SK-N-SH (cell line): ENCODE measurements around the gene MAN1A2. TPM values are rescaled to one million over a fixed set of nuclear protein-coding genes. Genes with fewer than 3 reads are reported as not detected.

Source experiments
- CTCF ChIA-PET: fragments of 300-600, 350-600 bp; formaldehyde crosslinking; extraction: SDS; loops from one replicate; lab custom pipeline; 2021; lab: Yijun Ruan, JAX
- POLR2A ChIA-PET: fragments of 350-600 bp; sonication (Branson Sonifier 250); formaldehyde crosslinking; extraction: SDS; loops from one replicate; lab custom pipeline; 2020; ENCODE audit warnings: antibody characterized with exemption, inconsistent platforms; lab: Yijun Ruan, JAX
- DNase-seq: peaks from one replicate; pipeline ENCODE4 v3.0.0; 2012
- H2AFZ ChIP-seq: fragments of 200-600 bp; sonication (generic); 2 replicates; pipeline ENCODE4 v1.8.1; 2016; ENCODE audit warnings: antibody characterized with exemption, mild to moderate bottlenecking, low read depth
- H3F3A ChIP-seq: fragments of 200-600 bp; sonication (generic); replicated peaks from 2 replicates; pipeline ENCODE3; 2016; ENCODE audit warnings: antibody characterized with exemption, mild to moderate bottlenecking; ENCODE audit not compliant: insufficient read depth
- H3K27ac ChIP-seq, 2 experiments: fragments of 200-500 bp in 1 of 2; fragments of 200-600 bp in 1 of 2; sonication (Bioruptor generic) in 1 of 2; sonication (generic), shearing (Covaris generic) in 1 of 2; 2 replicates each; pipeline versions ENCODE4 v1.5.1 to v1.6.1; 2014 to 2016; ENCODE audit warnings: low read depth in 2 of 2, inconsistent platforms in 1 of 2, low read length in 1 of 2, mild to moderate bottlenecking in 1 of 2, mixed read lengths in 1 of 2
- H3K27me3 ChIP-seq: fragments of 200-600 bp; sonication (generic), shearing (Covaris generic); 2 replicates; pipeline ENCODE4 v1.6.1; 2016; ENCODE audit warnings: mixed run types; ENCODE audit not compliant: insufficient read depth
- H3K36me3 ChIP-seq, 2 experiments: fragments of 200-500 bp in 1 of 2; fragments of 200-600 bp in 1 of 2; sonication (Bioruptor generic) in 1 of 2; sonication (generic) in 1 of 2; replicated peaks in 1 of 2; 2 replicates each; pipeline versions ENCODE3 to v1.5.1; 2014 to 2016; ENCODE audit warnings: low read length in 1 of 2, mild to moderate bottlenecking in 1 of 2; ENCODE audit not compliant: insufficient read depth in 2 of 2, control insufficient read depth in 1 of 2
- H3K4me1 ChIP-seq, 2 experiments: fragments of 200-500 bp in 1 of 2; fragments of 200-600 bp in 1 of 2; sonication (Bioruptor generic) in 1 of 2; sonication (generic), shearing (Covaris generic) in 1 of 2; 2 replicates each; pipeline versions ENCODE4 v1.5.1 to v1.6.1; 2014 to 2016; ENCODE audit warnings: low read depth in 1 of 2, low read length in 1 of 2, mixed run types in 1 of 2; ENCODE audit not compliant: insufficient read depth in 2 of 2, control insufficient read depth in 1 of 2
- H3K4me2 ChIP-seq: fragments of 200-600 bp; sonication (generic), shearing (Covaris generic); 2 replicates; pipeline ENCODE4 v1.6.1; 2017; ENCODE audit warnings: mixed run types
- H3K4me3 ChIP-seq, 2 experiments: fragments of 200-500 bp in 1 of 2; fragments of 200-600 bp in 1 of 2; sonication (Bioruptor generic) in 1 of 2; sonication (generic), shearing (Covaris generic) in 1 of 2; 2 replicates each; pipeline versions ENCODE4 v1.5.1 to v1.8.1; 2014 to 2016; ENCODE audit warnings: low read depth in 2 of 2, inconsistent platforms in 1 of 2, low read length in 1 of 2, mild to moderate bottlenecking in 1 of 2, mixed read lengths in 1 of 2, moderate library complexity in 1 of 2
- H3K79me2 ChIP-seq: fragments of 200-600 bp; sonication (generic); 2 replicates; pipeline ENCODE4 v1.8.1; 2017; ENCODE audit warnings: mild to moderate bottlenecking; ENCODE audit not compliant: insufficient read depth
- H3K9ac ChIP-seq: fragments of 200-600 bp; sonication (generic); 2 replicates; pipeline ENCODE4 v1.6.1; 2017; ENCODE audit warnings: mixed run types
- H3K9me2 ChIP-seq: fragments of 200-600 bp; sonication (generic); 2 replicates; pipeline ENCODE4 v1.6.1; 2017; ENCODE audit warnings: mixed run types
- H3K9me3 ChIP-seq: fragments of 200-600 bp; sonication (generic); 2 replicates; pipeline ENCODE4 v1.6.1; 2017; ENCODE audit warnings: mixed run types, mild to moderate bottlenecking, moderate library complexity
- H4K20me1 ChIP-seq: fragments of 200-600 bp; sonication (generic); 2 replicates; pipeline ENCODE4 v1.6.1; 2017; ENCODE audit warnings: mild to moderate bottlenecking, mixed run types; ENCODE audit not compliant: insufficient read depth
- ELF1 ChIP-seq: IDR thresholded peaks from 2 replicates; pipeline ENCODE4 v1.4.0; 2012
- EP300 ChIP-seq, 2 experiments: IDR thresholded peaks; 2 replicates each; pipeline versions ENCODE4 v1.4.0 to v1.6.1; 2012; ENCODE audit warnings: borderline replicate concordance in 1 of 2, low read depth in 1 of 2, low read length in 1 of 2
- EZH2phosphoT487 ChIP-seq: fragments of 200-600 bp; sonication (generic); IDR thresholded peaks from 2 replicates; pipeline ENCODE4 v1.6.1; 2017; ENCODE audit warnings: low read depth, mixed run types, mild to moderate bottlenecking, antibody characterized with exemption, moderate library complexity, borderline replicate concordance
- FOXM1 ChIP-seq: IDR thresholded peaks from 2 replicates; pipeline ENCODE4 v1.4.0; 2012; ENCODE audit warnings: low read depth, mild to moderate bottlenecking
- GABPA ChIP-seq: IDR thresholded peaks from 2 replicates; pipeline ENCODE4 v1.4.0; 2012; ENCODE audit warnings: low read depth, mild to moderate bottlenecking
- MXI1 ChIP-seq: IDR thresholded peaks from 2 replicates; pipeline ENCODE4 v1.6.1; 2012; ENCODE audit warnings: mild to moderate bottlenecking, low read depth, low read length, improper control_type of control experiment
- NRF1 ChIP-seq: IDR thresholded peaks from 2 replicates; pipeline ENCODE4 v1.6.1; 2012; ENCODE audit warnings: low read depth, mild to moderate bottlenecking, low read length
- RAD21 ChIP-seq: IDR thresholded peaks from 2 replicates; pipeline ENCODE4 v1.6.1; 2012; ENCODE audit warnings: mild to moderate bottlenecking, low read length
- RFX5 ChIP-seq: IDR thresholded peaks from 2 replicates; pipeline ENCODE4 v1.6.1; 2012; ENCODE audit warnings: mild to moderate bottlenecking, improper control_type of control experiment, low read length
- RXRA ChIP-seq: IDR thresholded peaks from 2 replicates; pipeline ENCODE4 v1.4.0; 2012; ENCODE audit warnings: low read depth, mild to moderate bottlenecking, borderline replicate concordance
- SIN3A ChIP-seq: IDR thresholded peaks from 2 replicates; pipeline ENCODE4 v1.6.1; 2012; ENCODE audit warnings: low read depth, mild to moderate bottlenecking, low read length, moderate library complexity, borderline replicate concordance
- TAF1 ChIP-seq: IDR thresholded peaks from 2 replicates; pipeline ENCODE4 v1.6.1; 2012; ENCODE audit warnings: low read depth, mild to moderate bottlenecking, low read length, moderate library complexity, borderline replicate concordance
- TEAD4 ChIP-seq: IDR thresholded peaks from 2 replicates; pipeline ENCODE4 v1.4.0; 2012; ENCODE audit warnings: mild to moderate bottlenecking, borderline replicate concordance; ENCODE audit not compliant: insufficient read depth
- YY1 ChIP-seq: IDR thresholded peaks from 2 replicates; pipeline ENCODE4 v1.4.0; 2012; ENCODE audit warnings: low read depth, mild to moderate bottlenecking
- polyA plus RNA-seq, 3 experiments: library from polyadenylated mRNA; depleted of rRNA; stranded (reverse); fragments of >200 nt; gene quantifications; 2 replicates each; pipeline ENCODE4 v1.2.3, GENCODE V29; 2012
- TF ChIP-seq, protein P1 (sequence below): fragments of 200-600 bp; sonication (generic); IDR thresholded peaks from 2 replicates; pipeline ENCODE4 v1.6.1; 2017; ENCODE audit warnings: antibody characterized with exemption, mild to moderate bottlenecking, moderate library complexity

Gene MAN1A2
- polyA plus RNA-seq, 1 of the 3 experiments (the other 2 are of a cell fraction), result 6.0 TPM

DNA sequence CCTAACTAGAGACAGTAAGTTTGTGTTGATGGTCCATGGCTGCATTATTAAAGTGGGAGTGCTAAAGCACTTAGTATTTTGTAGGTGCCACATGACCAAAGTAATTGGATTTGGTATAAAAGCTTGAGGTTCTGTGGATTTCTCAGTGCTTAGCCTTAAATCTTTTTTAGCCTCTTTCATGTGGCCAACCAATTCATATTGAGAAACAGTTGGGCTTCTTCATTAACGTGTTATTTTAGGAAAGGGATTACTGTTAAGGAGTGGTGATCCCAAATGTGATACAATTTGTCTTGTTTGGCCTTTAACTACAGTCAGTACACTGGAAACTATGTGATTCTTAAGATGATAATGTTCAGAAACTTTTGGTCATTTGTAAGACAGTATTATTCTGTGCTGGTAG, 25.5 kb downstream of the MAN1A2 start (continued):
- TF ChIP-seq EP300 (IDR thresholded peaks at IDR 0.05; ENCODE audit: borderline replicate concordance in 1 of 2, low read depth in 1 of 2, low read length in 1 of 2) (no peak), RAD21 (no peak), ELF1 (no peak)
- TF ChIP-seq, all 33 proteins: peak for 0

DNA sequence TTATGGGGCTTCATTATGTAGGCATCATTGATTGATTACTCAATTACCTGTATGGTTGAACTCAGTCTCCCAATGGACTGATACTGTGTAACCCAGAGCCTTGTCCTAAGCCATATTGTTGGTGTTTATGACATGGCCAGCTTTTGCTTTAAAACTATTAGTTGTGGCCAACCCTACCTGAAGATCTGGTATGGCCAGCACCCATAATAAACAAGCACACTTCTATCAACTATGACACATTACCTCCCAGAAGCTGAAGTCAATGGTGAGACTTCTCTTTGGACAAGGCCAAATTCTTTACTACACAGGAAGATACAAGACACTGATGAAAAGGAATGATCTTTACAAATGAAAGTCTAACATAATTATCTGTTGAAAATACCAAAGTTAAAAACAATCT, 28.8 kb downstream of the MAN1A2 start:
- ChIA-PET CTCF (interaction anchor here (0.6 to 0.7 kb wide), 2 partner anchors 155 to 165 kb away, joined by 3 read pairs; no protein-coding TSS in a partner anchor), POLR2A (no interaction called here)
- H3K4me1 ChIP-seq, result no peaks in the 10 kb centered on the region; a peak in 1 of 4 replicates
- H4K20me1 ChIP-seq, result peaks cover 16% of the 10 kb centered on the region; the same call in 1 of the 2 replicates
- DNase-seq, result no peak
- no peak overlapping the region for H3K4me2 ChIP-seq
- no peaks in the 10 kb centered on the region for H3F3A ChIP-seq
- no peaks in the 10 kb centered on the region for H3K9me3 ChIP-seq
- no peaks in the 10 kb centered on the region for H3K36me3 ChIP-seq
- TF ChIP-seq TEAD4, result no peak
- TF ChIP-seq FOXM1, result no peak
- TF ChIP-seq RXRA, result no peak
- TF ChIP-seq, protein P1, sequence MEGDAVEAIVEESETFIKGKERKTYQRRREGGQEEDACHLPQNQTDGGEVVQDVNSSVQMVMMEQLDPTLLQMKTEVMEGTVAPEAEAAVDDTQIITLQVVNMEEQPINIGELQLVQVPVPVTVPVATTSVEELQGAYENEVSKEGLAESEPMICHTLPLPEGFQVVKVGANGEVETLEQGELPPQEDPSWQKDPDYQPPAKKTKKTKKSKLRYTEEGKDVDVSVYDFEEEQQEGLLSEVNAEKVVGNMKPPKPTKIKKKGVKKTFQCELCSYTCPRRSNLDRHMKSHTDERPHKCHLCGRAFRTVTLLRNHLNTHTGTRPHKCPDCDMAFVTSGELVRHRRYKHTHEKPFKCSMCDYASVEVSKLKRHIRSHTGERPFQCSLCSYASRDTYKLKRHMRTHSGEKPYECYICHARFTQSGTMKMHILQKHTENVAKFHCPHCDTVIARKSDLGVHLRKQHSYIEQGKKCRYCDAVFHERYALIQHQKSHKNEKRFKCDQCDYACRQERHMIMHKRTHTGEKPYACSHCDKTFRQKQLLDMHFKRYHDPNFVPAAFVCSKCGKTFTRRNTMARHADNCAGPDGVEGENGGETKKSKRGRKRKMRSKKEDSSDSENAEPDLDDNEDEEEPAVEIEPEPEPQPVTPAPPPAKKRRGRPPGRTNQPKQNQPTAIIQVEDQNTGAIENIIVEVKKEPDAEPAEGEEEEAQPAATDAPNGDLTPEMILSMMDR, result no peak
- TF ChIP-seq SIN3A, result no peak
- no peak for TF ChIP-seq NRF1
- TF ChIP-seq, all 33 proteins: peak for 0
- Histone ChIP-seq H3K9me2 (no peaks in the 10 kb centered on the region), H3K27ac (no peak overlapping the region), H2AFZ (no peak overlapping the region), H3K79me2 (peaks cover 71% of the 10 kb centered on the region), H3K4me3 (no peak overlapping the region), H3K9ac (no peak overlapping the region), H3K27me3 (no peaks in the 10 kb centered on the region)

- H3K4me2 ChIP-seq, result no peak overlapping the region
- no peak overlapping the region for H3K4me3 ChIP-seq
- no peaks in the 10 kb centered on the region for H3K36me3 ChIP-seq
- no peaks in the 10 kb centered on the region for H3K9me3 ChIP-seq
- H3F3A ChIP-seq, result no peaks in the 10 kb centered on the region
- H3K27me3 ChIP-seq, result no peaks in the 10 kb centered on the region
- no peaks in the 10 kb centered on the region for H3K9me2 ChIP-seq
- no peak for DNase-seq
- H2AFZ ChIP-seq, result no peak overlapping the region
- no peaks in the 10 kb centered on the region; a peak in 1 of 4 replicates for H3K4me1 ChIP-seq
- H3K79me2 ChIP-seq, result peaks cover 67% of the 10 kb centered on the region
- peaks cover 13% of the 10 kb centered on the region; the same call in 1 of the 2 replicates for H4K20me1 ChIP-seq
- CTCF ChIA-PET, result interaction anchor here (0.6 kb wide), 1 partner anchor 166 kb away, joined by 3 read pairs; no protein-coding TSS in a partner anchor
- H3K27ac ChIP-seq, result no peak overlapping the region
- H3K9ac ChIP-seq, result no peak overlapping the region
- TF ChIP-seq EZH2phosphoT487, result no peak
- TF ChIP-seq TAF1, result no peak
- no peak for TF ChIP-seq RAD21
- TF ChIP-seq RXRA, result no peak
- TF ChIP-seq GABPA, result no peak
- no peak for TF ChIP-seq RFX5
- no peak for TF ChIP-seq YY1
- TF ChIP-seq SIN3A, result no peak
- no peak for TF ChIP-seq MXI1
- POLR2A ChIA-PET, result no interaction called here
Measured at GRCh38 chr1:117396636-117397035, 29.4 kb downstream of the MAN1A2 start.
